A673 (cell line): ENCODE data around the gene SCGB3A2.

ENCODE experiments used
- EZH2 ChIP-seq: fragments of 200-600 bp; sonication (generic); IDR thresholded peaks from 2 replicates; pipeline ENCODE4 v1.6.1; 2017; ENCODE audit warnings: borderline replicate concordance, low read depth, mild to moderate bottlenecking, mixed read lengths, antibody characterized with exemption, low read length; ENCODE audit not compliant: poor library complexity, severe bottlenecking
- TF ChIP-seq, protein P1 (sequence below): fragments of 300-800, 200-600 bp; sonication (generic); conservative IDR thresholded peaks from 2 replicates; pipeline ENCODE4 v1.5.1; 2017; ENCODE audit warnings: low read depth, mild to moderate bottlenecking, antibody characterized with exemption, low read length, moderate library complexity, mixed read lengths

DNA sequence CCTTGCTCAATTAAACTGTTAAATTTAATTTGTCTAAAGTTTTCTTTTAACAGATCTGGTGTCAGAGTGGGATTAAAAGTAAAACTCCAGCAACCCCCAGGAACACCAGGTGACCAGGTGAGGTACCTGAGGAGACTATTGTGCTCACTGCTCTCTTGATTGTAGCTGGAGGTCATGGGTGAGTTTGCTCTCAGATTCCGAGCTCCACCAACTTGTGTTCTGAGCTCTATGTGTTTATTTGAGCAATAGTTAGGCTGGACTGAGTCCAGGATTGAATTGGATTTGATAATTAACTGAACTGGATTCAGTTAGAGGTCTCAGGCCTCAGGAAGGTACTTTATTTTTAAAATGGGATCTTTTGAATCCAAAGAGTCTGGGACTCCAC is 17.9 kb upstream of the SCGB3A2 start:
- TF ChIP-seq, protein P1, sequence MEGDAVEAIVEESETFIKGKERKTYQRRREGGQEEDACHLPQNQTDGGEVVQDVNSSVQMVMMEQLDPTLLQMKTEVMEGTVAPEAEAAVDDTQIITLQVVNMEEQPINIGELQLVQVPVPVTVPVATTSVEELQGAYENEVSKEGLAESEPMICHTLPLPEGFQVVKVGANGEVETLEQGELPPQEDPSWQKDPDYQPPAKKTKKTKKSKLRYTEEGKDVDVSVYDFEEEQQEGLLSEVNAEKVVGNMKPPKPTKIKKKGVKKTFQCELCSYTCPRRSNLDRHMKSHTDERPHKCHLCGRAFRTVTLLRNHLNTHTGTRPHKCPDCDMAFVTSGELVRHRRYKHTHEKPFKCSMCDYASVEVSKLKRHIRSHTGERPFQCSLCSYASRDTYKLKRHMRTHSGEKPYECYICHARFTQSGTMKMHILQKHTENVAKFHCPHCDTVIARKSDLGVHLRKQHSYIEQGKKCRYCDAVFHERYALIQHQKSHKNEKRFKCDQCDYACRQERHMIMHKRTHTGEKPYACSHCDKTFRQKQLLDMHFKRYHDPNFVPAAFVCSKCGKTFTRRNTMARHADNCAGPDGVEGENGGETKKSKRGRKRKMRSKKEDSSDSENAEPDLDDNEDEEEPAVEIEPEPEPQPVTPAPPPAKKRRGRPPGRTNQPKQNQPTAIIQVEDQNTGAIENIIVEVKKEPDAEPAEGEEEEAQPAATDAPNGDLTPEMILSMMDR: no peak
- no peak for TF ChIP-seq EZH2
